IMR-90 (cell line): ENCODE data around the gene PCGF3. TPM values are rescaled to one million over a fixed set of nuclear protein-coding genes. Genes with fewer than 3 reads are reported as not detected.
A peak's percentile ranks its signal among the peaks of the same experiment; 100 is the strongest.

Experiments
- ATAC-seq: fragments of 200-7000 bp; cut with Tn5 transposase; 2 replicates; pipeline ENCODE4 v1.9.1; 2020; ENCODE audit warnings: low read depth, mild to moderate bottlenecking, moderate library complexity
- BruUV-seq: library from RNA; stranded (reverse); fragments of 400-500 nt; replicated peaks from 2 replicates; lab custom pipeline; 2021; lab: Mats Ljungman, UMichigan
- CTCF ChIA-PET: fragments of 300-600 bp; formaldehyde crosslinking; extraction: SDS; loops from one replicate; lab custom pipeline; 2021; ENCODE audit warnings: antibody characterized with exemption; lab: Yijun Ruan, JAX
- POLR2A ChIA-PET: fragments of 300-600 bp; sonication (Branson Sonifier 250); formaldehyde crosslinking; loops from one replicate; lab custom pipeline; 2022; ENCODE audit warnings: antibody characterized with exemption; ENCODE audit not compliant: unreplicated experiment; lab: Charles Lee
- DNase-seq: peaks from one replicate; pipeline ENCODE4 v3.0.0; 2013
- H2AFZ ChIP-seq: replicated peaks from 2 replicates; pipeline ENCODE3; 2013; ENCODE audit warnings: low read length, mild to moderate bottlenecking; ENCODE audit not compliant: poor library complexity
- H2AK5ac ChIP-seq: 2 replicates; pipeline ENCODE4 v1.6.1; 2013; ENCODE audit warnings: low read depth, low read length, inconsistent platforms
- H2AK9ac ChIP-seq: replicated peaks from 2 replicates; pipeline ENCODE3; 2013; ENCODE audit warnings: mild to moderate bottlenecking, low read depth, low read length, moderate library complexity; ENCODE audit not compliant: poor library complexity
- H2BK120ac ChIP-seq: 2 replicates; pipeline ENCODE4 v1.6.1; 2013; ENCODE audit warnings: low read depth, low read length, inconsistent platforms
- H2BK15ac ChIP-seq: 3 replicates; pipeline ENCODE4 v1.6.1; 2013; ENCODE audit warnings: low read depth, low read length, inconsistent platforms
- H2BK20ac ChIP-seq: 2 replicates; pipeline ENCODE4 v1.6.1; 2013; ENCODE audit warnings: low read depth, mild to moderate bottlenecking, inconsistent platforms, low read length, moderate library complexity
- H2BK5ac ChIP-seq: 2 replicates; pipeline ENCODE4 v1.6.1; 2013; ENCODE audit warnings: mild to moderate bottlenecking, low read depth, low read length, inconsistent platforms; ENCODE audit not compliant: poor library complexity, severe bottlenecking
- H3K14ac ChIP-seq: replicated peaks from 2 replicates; pipeline ENCODE4 v1.6.1; 2013; ENCODE audit warnings: low read depth, low read length, inconsistent platforms
- H3K18ac ChIP-seq: 2 replicates; pipeline ENCODE4 v1.6.1; 2013; ENCODE audit warnings: low read depth, low read length, control low read depth
- H3K23ac ChIP-seq: 2 replicates; pipeline ENCODE4 v1.6.1; 2013; ENCODE audit warnings: low read depth, low read length, inconsistent platforms
- H3K27ac ChIP-seq: 2 replicates; pipeline ENCODE4 v1.5.1; 2013; ENCODE audit warnings: mild to moderate bottlenecking, control low read depth, low read length; ENCODE audit not compliant: insufficient read depth
- H3K27me3 ChIP-seq: 2 replicates; pipeline ENCODE4 v1.6.1; 2013; ENCODE audit warnings: low read length; ENCODE audit not compliant: control insufficient read depth, insufficient read depth
- H3K36me3 ChIP-seq: 2 replicates; pipeline ENCODE4 v1.6.1; 2013; ENCODE audit warnings: low read length, mixed read lengths; ENCODE audit not compliant: control insufficient read depth, insufficient read depth
- H3K4ac ChIP-seq: 2 replicates; pipeline ENCODE4 v1.6.1; 2013; ENCODE audit warnings: low read depth, low read length, inconsistent platforms
- H3K4me1 ChIP-seq: 2 replicates; pipeline ENCODE4 v1.6.1; 2013; ENCODE audit warnings: low read length, mixed read lengths; ENCODE audit not compliant: control insufficient read depth, insufficient read depth
- H3K4me2 ChIP-seq: 2 replicates; pipeline ENCODE4 v1.6.1; 2013; ENCODE audit warnings: low read depth, mild to moderate bottlenecking, control low read depth, low read length, moderate library complexity
- H3K4me3 ChIP-seq: 2 replicates; pipeline ENCODE4 v1.5.1; 2013; ENCODE audit warnings: low read depth, mild to moderate bottlenecking, control low read depth, low read length, moderate library complexity; ENCODE audit not compliant: insufficient read depth
- H3K56ac ChIP-seq: 2 replicates; pipeline ENCODE4 v1.6.1; 2013; ENCODE audit warnings: low read length, inconsistent platforms; ENCODE audit not compliant: insufficient read depth; ENCODE audit errors: extremely low read depth
- H3K79me1 ChIP-seq, 2 experiments: 2 replicates each; pipeline ENCODE4 v1.6.1; 2013; ENCODE audit warnings: low read length in 2 of 2, inconsistent platforms in 1 of 2, low read depth in 1 of 2
- H3K9ac ChIP-seq: 2 replicates; pipeline ENCODE4 v1.6.1; 2013; ENCODE audit warnings: low read depth, low read length, control low read depth
- H3K9me1 ChIP-seq: 2 replicates; pipeline ENCODE4 v1.6.1; 2013; ENCODE audit warnings: low read length, inconsistent platforms; ENCODE audit not compliant: insufficient read depth
- H3K9me3 ChIP-seq: 2 replicates; pipeline ENCODE4 v1.6.1; 2013; ENCODE audit warnings: low read length; ENCODE audit not compliant: control insufficient read depth, insufficient read depth
- H4K20me1 ChIP-seq: 2 replicates; pipeline ENCODE4 v1.6.1; 2013; ENCODE audit warnings: low read length, inconsistent platforms; ENCODE audit not compliant: insufficient read depth
- H4K5ac ChIP-seq: 2 replicates; pipeline ENCODE4 v1.6.1; 2013; ENCODE audit warnings: mild to moderate bottlenecking, low read depth, low read length, control low read depth
- H4K8ac ChIP-seq, 2 experiments: 2 replicates each; pipeline ENCODE4 v1.6.1; 2013; ENCODE audit warnings: low read depth in 2 of 2, low read length in 2 of 2, control low read depth in 1 of 2, inconsistent platforms in 1 of 2
- H4K91ac ChIP-seq: 2 replicates; pipeline ENCODE4 v1.6.1; 2013; ENCODE audit warnings: low read depth, low read length, inconsistent platforms; ENCODE audit not compliant: insufficient read depth
- BHLHE40 ChIP-seq: fragments of 150-350 bp; IDR thresholded peaks from 2 replicates; pipeline ENCODE4 v1.6.1; 2016; ENCODE audit warnings: mild to moderate bottlenecking, low read depth, low read length
- CEBPB ChIP-seq: IDR thresholded peaks from 2 replicates; pipeline ENCODE4 v1.6.1; 2012; ENCODE audit warnings: low read depth, low read length, improper control_type of control experiment
- CHD1 ChIP-seq: IDR thresholded peaks from 2 replicates; pipeline ENCODE4 v1.6.1; 2012; ENCODE audit warnings: low read depth, low read length, improper control_type of control experiment
- MAFK ChIP-seq: IDR thresholded peaks from 2 replicates; pipeline ENCODE4 v1.6.1; 2012; ENCODE audit warnings: low read depth, low read length, improper control_type of control experiment
- MAZ ChIP-seq: IDR thresholded peaks from 2 replicates; pipeline ENCODE4 v1.6.1; 2012; ENCODE audit warnings: low read depth, mild to moderate bottlenecking, low read length, improper control_type of control experiment, moderate library complexity, borderline replicate concordance
- MXI1 ChIP-seq: IDR thresholded peaks from 2 replicates; pipeline ENCODE4 v1.6.1; 2012; ENCODE audit warnings: low read depth, mild to moderate bottlenecking, low read length, moderate library complexity, borderline replicate concordance
- POLR2A ChIP-seq: IDR thresholded peaks from 2 replicates; pipeline ENCODE4 v1.6.1; 2012; ENCODE audit warnings: mild to moderate bottlenecking, low read depth, low read length
- RAD21 ChIP-seq: IDR thresholded peaks from 2 replicates; pipeline ENCODE4 v1.6.1; 2012; ENCODE audit warnings: low read length, improper control_type of control experiment
- RCOR1 ChIP-seq: IDR thresholded peaks from 2 replicates; pipeline ENCODE4 v1.6.1; 2012; ENCODE audit warnings: mild to moderate bottlenecking, low read length, improper control_type of control experiment; ENCODE audit not compliant: insufficient replicate concordance
- RFX5 ChIP-seq: IDR thresholded peaks from 2 replicates; pipeline ENCODE4 v1.8.0; 2012; ENCODE audit warnings: low read depth, mild to moderate bottlenecking, low read length, moderate library complexity
- SMC3 ChIP-seq: fragments of 150-350 bp; IDR thresholded peaks from 2 replicates; pipeline ENCODE4 v1.6.1; 2016; ENCODE audit warnings: low read depth, mild to moderate bottlenecking, antibody characterized with exemption, low read length, moderate library complexity
- WGBS, 2 experiments: methylation state at CpG; one replicate each; pipeline versions ENCODE4 v1.1.5 to v1.1.7; 2013; ENCODE audit warnings: missing lambda C conversion rate in 2 of 2; ENCODE audit not compliant: insufficient read length in 1 of 2; ENCODE audit errors: extremely low coverage in 2 of 2; 5-methylcytosine and 5-hydroxymethylcytosine counted together
- dilution Hi-C: fragments of 300-500 bp; cut with HindIII; formaldehyde crosslinking; loops from one replicate; pipeline ENCODE4 v1.14.3; 2018; ENCODE audit warnings: low sequenced_read_pairs; ENCODE audit not compliant: unreplicated experiment
- in situ Hi-C: fragments of 300-500 bp; cut with MboI; formaldehyde crosslinking; loops from 3 replicates; pipeline ENCODE4 v1.14.3; 2019; ENCODE audit warnings: low sequenced_read_pairs, inconsistent platforms, mixed read lengths
- intact Hi-C: fragments of 100-400 bp; cut with micrococcal nuclease; formaldehyde crosslinking; loops from 2 replicates; pipeline ENCODE4 v1.10.0; 2022
- polyA plus RNA-seq, 3 experiments: library from polyadenylated mRNA; depleted of rRNA; stranded (reverse); fragments of >200 nt; gene quantifications; 2 replicates each; pipeline ENCODE4 v1.2.3, GENCODE V29; 2012; ENCODE audit warnings: low replicate concordance in 1 of 3
- total RNA-seq: library from RNA; depleted of rRNA; stranded (reverse); fragments of >200 nt; gene quantifications from 2 replicates; pipeline ENCODE4 v1.2.3, GENCODE V29; 2012
- TF ChIP-seq, protein P1 (sequence below): conservative IDR thresholded peaks from 2 replicates; pipeline ENCODE4 v1.5.1; 2012; ENCODE audit warnings: mild to moderate bottlenecking, low read depth, low read length, improper control_type of control experiment
- TF ChIP-seq, protein P2 (sequence below): fragments of 150-350 bp; IDR thresholded peaks from 2 replicates; pipeline ENCODE4 v1.6.1; 2016; ENCODE audit warnings: low read depth, mild to moderate bottlenecking, low read length, moderate library complexity, borderline replicate concordance
- TF ChIP-seq, protein P3 (sequence below): fragments of 150-350 bp; IDR thresholded peaks from 2 replicates; pipeline ENCODE4 v1.6.1; 2017; ENCODE audit warnings: mild to moderate bottlenecking, antibody characterized with exemption, low read length, low read depth

Gene PCGF3
- total and polyA plus RNA-seq, 2 of the 4 experiments (the other 2 are of a cell fraction): 40.0 to 55.3 TPM

DNA sequence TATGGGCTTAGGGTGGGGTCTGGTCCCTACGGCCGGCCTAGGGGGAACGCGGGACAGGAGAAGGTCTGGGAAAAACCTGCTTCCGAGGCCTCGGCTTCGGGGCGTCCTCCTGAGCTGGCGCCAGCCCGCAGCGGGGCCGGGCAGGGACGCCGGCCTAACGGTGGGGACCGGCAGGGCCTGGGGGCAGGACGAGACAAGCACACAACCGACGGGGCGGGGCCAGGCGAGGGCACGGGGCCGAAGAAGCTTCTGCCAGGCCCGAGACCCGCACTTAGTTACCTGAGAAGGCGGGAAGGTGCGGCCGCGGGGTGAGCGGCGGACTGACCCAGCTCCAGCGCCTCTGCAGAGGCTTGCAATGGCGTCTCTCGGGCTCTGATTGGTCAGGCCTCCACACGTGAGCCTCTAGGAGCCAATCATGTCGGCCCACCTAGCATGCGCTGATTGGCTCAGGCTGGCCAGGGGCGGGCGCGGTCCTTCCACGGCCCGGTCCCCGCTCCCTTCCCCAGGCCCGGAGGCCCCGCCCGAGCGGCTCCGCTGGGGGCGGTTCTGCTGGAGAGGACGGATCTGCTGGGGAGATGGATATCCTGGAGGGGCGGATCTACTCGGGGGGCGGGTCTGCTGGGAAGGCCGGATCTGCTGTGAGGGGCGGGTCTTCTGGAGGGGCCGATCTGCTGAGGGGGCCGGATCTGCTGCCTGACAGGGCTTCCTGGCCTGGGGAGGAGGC is 76.0 kb downstream of the PCGF3 start:
- Histone ChIP-seq H3K9me1 (peaks cover 17% of the 10 kb centered on the region), H3K27ac (peak overlapping the region; percentile 87), H4K5ac (peak overlapping the region; percentile 23; the same call in 1 of the 2 replicates), H3K56ac (peak overlapping the region; percentile 51; the same call in 1 of the 2 replicates), H2AK9ac (peak overlapping the region; percentile 100), H4K8ac (peak overlapping the region; percentile 78 to 88), H3K27me3 (peaks cover 19% of the 10 kb centered on the region), H3K4ac (peak overlapping the region; percentile 92), H3K4me1 (peaks cover 5% of the 10 kb centered on the region), H3K4me2 (peak overlapping the region; percentile 98), H4K91ac (peak overlapping the region; percentile 89), H3K9me3 (no peaks in the 10 kb centered on the region), H3K14ac (peak overlapping the region; percentile 90), H2AK5ac (peak overlapping the region; percentile 89), H2BK20ac (no peak overlapping the region), H3K9ac (peak overlapping the region; percentile 83), H2BK15ac (no peak overlapping the region), H3K36me3 (peaks cover 23% of the 10 kb centered on the region), H2BK5ac (peak overlapping the region; percentile 68), H4K20me1 (peaks cover 37% of the 10 kb centered on the region), H3K18ac (no peak overlapping the region; the same call in 1 of the 2 replicates), H2AFZ (peak overlapping the region; percentile 94), H3K79me1 (peaks cover 14 to 43% of the 10 kb centered on the region in 2 experiments), H3K23ac (no peak overlapping the region), H2BK120ac (no peak overlapping the region), H3K4me3 (peak overlapping the region; percentile 89)
- dilution Hi-C loops: no loop called here
- BruUV-seq: no TSS peak
- WGBS, 2 experiments: 0% methylated on average over 18 of the region's 57 CpGs; no CpG with 5 or more reads in 1 of the 2 experiments
- intact Hi-C loops: loop anchor here (10.0 kb wide), 1 partner anchor 153 kb away; the partner anchor contains the start of genes GAK and TMEM175
- in situ Hi-C loops: no loop called here
- CTCF ChIA-PET: no interaction called here
- peak; percentile 95 for ATAC-seq
- POLR2A ChIA-PET: interaction anchor here (1.0 kb wide), 1 partner anchor 14 kb away, joined by 3 read pairs; no protein-coding TSS in a partner anchor
- peak; percentile 98 for DNase-seq
- TF ChIP-seq CEBPB: no peak
- peak; percentile 92 for TF ChIP-seq POLR2A
- TF ChIP-seq MAZ: peak; percentile 91
- peak; percentile 80 for TF ChIP-seq RFX5
- TF ChIP-seq RAD21: no peak
- TF ChIP-seq, protein P1, sequence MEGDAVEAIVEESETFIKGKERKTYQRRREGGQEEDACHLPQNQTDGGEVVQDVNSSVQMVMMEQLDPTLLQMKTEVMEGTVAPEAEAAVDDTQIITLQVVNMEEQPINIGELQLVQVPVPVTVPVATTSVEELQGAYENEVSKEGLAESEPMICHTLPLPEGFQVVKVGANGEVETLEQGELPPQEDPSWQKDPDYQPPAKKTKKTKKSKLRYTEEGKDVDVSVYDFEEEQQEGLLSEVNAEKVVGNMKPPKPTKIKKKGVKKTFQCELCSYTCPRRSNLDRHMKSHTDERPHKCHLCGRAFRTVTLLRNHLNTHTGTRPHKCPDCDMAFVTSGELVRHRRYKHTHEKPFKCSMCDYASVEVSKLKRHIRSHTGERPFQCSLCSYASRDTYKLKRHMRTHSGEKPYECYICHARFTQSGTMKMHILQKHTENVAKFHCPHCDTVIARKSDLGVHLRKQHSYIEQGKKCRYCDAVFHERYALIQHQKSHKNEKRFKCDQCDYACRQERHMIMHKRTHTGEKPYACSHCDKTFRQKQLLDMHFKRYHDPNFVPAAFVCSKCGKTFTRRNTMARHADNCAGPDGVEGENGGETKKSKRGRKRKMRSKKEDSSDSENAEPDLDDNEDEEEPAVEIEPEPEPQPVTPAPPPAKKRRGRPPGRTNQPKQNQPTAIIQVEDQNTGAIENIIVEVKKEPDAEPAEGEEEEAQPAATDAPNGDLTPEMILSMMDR: no peak
- peak; percentile 33; the same call in 1 of the 2 replicates for TF ChIP-seq MAFK
- no peak for TF ChIP-seq RCOR1
- TF ChIP-seq CHD1: no peak
- peak; percentile 74 for TF ChIP-seq BHLHE40
- TF ChIP-seq, protein P2, sequence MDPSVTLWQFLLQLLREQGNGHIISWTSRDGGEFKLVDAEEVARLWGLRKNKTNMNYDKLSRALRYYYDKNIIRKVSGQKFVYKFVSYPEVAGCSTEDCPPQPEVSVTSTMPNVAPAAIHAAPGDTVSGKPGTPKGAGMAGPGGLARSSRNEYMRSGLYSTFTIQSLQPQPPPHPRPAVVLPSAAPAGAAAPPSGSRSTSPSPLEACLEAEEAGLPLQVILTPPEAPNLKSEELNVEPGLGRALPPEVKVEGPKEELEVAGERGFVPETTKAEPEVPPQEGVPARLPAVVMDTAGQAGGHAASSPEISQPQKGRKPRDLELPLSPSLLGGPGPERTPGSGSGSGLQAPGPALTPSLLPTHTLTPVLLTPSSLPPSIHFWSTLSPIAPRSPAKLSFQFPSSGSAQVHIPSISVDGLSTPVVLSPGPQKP: no peak
- TF ChIP-seq SMC3: no peak
- TF ChIP-seq, protein P3, sequence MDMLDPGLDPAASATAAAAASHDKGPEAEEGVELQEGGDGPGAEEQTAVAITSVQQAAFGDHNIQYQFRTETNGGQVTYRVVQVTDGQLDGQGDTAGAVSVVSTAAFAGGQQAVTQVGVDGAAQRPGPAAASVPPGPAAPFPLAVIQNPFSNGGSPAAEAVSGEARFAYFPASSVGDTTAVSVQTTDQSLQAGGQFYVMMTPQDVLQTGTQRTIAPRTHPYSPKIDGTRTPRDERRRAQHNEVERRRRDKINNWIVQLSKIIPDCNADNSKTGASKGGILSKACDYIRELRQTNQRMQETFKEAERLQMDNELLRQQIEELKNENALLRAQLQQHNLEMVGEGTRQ: peak; percentile 100
- no peak; the same call in 1 of the 2 replicates for TF ChIP-seq MXI1
